HCT116 (cell line): ENCODE measurements around the gene TNRC6B. TPM values are rescaled to one million over a fixed set of nuclear protein-coding genes. Genes with fewer than 3 reads are reported as not detected.

Source experiments
- ATAC-seq: fragments of 200-7000 bp; cut with Tn5 transposase; 2 replicates; pipeline ENCODE4 v1.9.1; 2020; ENCODE audit warnings: mild to moderate bottlenecking, moderate library complexity
- BruUV-seq: library from RNA; stranded (reverse); fragments of 400-500 nt; replicated peaks from 2 replicates; lab custom pipeline; 2021; lab: Mats Ljungman, UMichigan
- CTCF ChIA-PET: fragments of 300-600 bp; sonication (Branson Sonifier 250); formaldehyde crosslinking; loops from one replicate; lab custom pipeline; 2021; ENCODE audit warnings: antibody characterized with exemption; lab: Charles Lee
- POLR2A ChIA-PET: fragments of 300-600, 350-600 bp; sonication (Branson Sonifier 250); formaldehyde crosslinking; loops from one replicate; lab custom pipeline; 2021; ENCODE audit warnings: antibody characterized with exemption; lab: Charles Lee
- RAD21 ChIA-PET, 2 experiments: fragments of 300-600 bp; sonication (Branson Sonifier 250); formaldehyde crosslinking; loops; one replicate each; lab custom pipeline; 2023; ENCODE audit warnings: low total read pairs in 2 of 2; ENCODE audit not compliant: uncharacterized antibody in 2 of 2, unreplicated experiment in 2 of 2, low non-redundant PET in 1 of 2; lab: Charles Lee
- DNase-seq: peaks from one replicate; pipeline ENCODE4 v3.0.0-alpha.2; 2010; ENCODE audit warnings: low read depth, low spot score
- H2AFZ ChIP-seq: fragments of 200-600 bp; shearing (Covaris generic), sonication (generic); 2 replicates; pipeline ENCODE4 v1.6.1; 2017; ENCODE audit warnings: low read depth, mixed run types, mixed read lengths, antibody characterized with exemption, low read length; ENCODE audit not compliant: poor library complexity, severe bottlenecking
- H3K27ac ChIP-seq: 2 replicates; pipeline ENCODE4 v1.5.1; 2012; ENCODE audit warnings: low read depth, low read length
- H3K27me3 ChIP-seq: fragments of 200-600 bp; sonication (generic); 2 replicates; pipeline ENCODE4 v1.6.1; 2016; ENCODE audit warnings: mixed run types, low read length, mixed read lengths; ENCODE audit not compliant: insufficient read depth
- H3K36me3 ChIP-seq, 2 experiments: fragments of 200-500 bp in 1 of 2; fragments of 200-600 bp in 1 of 2; sonication (Bioruptor generic) in 1 of 2; sonication (generic) in 1 of 2; 2 replicates each; pipeline versions ENCODE4 v1.5.1 to v1.6.1; 2014 to 2016; ENCODE audit warnings: low read length in 2 of 2, inconsistent platforms in 1 of 2, mixed read lengths in 1 of 2, mixed run types in 1 of 2; ENCODE audit not compliant: insufficient read depth in 2 of 2, control insufficient read depth in 1 of 2
- H3K4me1 ChIP-seq, 2 experiments: fragments of 200-600 bp in 1 of 2; sonication (generic) in 1 of 2; 2 replicates each; pipeline versions ENCODE4 v1.5.1 to v1.6.1; 2012 to 2017; ENCODE audit warnings: low read length in 2 of 2, inconsistent platforms in 1 of 2, mild to moderate bottlenecking in 1 of 2, mixed read lengths in 1 of 2, mixed run types in 1 of 2, moderate library complexity in 1 of 2; ENCODE audit not compliant: insufficient read depth in 2 of 2, control insufficient read depth in 1 of 2
- H3K4me2 ChIP-seq: fragments of 200-600 bp; sonication (generic); 2 replicates; pipeline ENCODE4 v1.6.1; 2017; ENCODE audit warnings: mixed run types, low read length, mixed read lengths
- H3K4me3 ChIP-seq, 2 experiments: fragments of 200-600 bp in 1 of 2; sonication (generic) in 1 of 2; replicated peaks in 1 of 2; 2 replicates each; pipeline ENCODE4 v1.5.1; 2011 to 2016; ENCODE audit warnings: low read length in 2 of 2, control low read depth in 1 of 2, low read depth in 1 of 2, mild to moderate bottlenecking in 1 of 2, mixed read lengths in 1 of 2, mixed run types in 1 of 2
- H3K79me2 ChIP-seq: fragments of 200-600 bp; sonication (generic); 2 replicates; pipeline ENCODE4 v1.6.1; 2017; ENCODE audit warnings: mild to moderate bottlenecking, mixed run types, low read length, moderate library complexity, mixed read lengths; ENCODE audit not compliant: insufficient read depth
- H3K9ac ChIP-seq: fragments of 200-600 bp; sonication (generic); 2 replicates; pipeline ENCODE4 v1.6.1; 2016; ENCODE audit warnings: low read length, mixed read lengths
- H3K9me2 ChIP-seq: fragments of 200-600 bp; sonication (generic), shearing (Covaris generic); 2 replicates; pipeline ENCODE4 v1.6.1; 2017; ENCODE audit warnings: mixed run types, mild to moderate bottlenecking, moderate library complexity; ENCODE audit not compliant: insufficient read depth
- H3K9me3 ChIP-seq, 2 experiments: fragments of 200-500 bp in 1 of 2; fragments of 200-600 bp in 1 of 2; sonication (Bioruptor generic) in 1 of 2; sonication (generic) in 1 of 2; 2 replicates each; pipeline ENCODE4 v1.6.1; 2014 to 2017; ENCODE audit warnings: low read length in 2 of 2, mixed read lengths in 2 of 2, inconsistent platforms in 1 of 2, low read depth in 1 of 2, mild to moderate bottlenecking in 1 of 2, mixed run types in 1 of 2, moderate library complexity in 1 of 2; ENCODE audit not compliant: control insufficient read depth in 1 of 2, insufficient read depth in 1 of 2
- H4K20me1 ChIP-seq: fragments of 200-600 bp; sonication (generic), shearing (Covaris generic); 2 replicates; pipeline ENCODE4 v1.6.1; 2017; ENCODE audit warnings: mixed run types, mild to moderate bottlenecking, moderate library complexity; ENCODE audit not compliant: insufficient read depth
- CBX3 ChIP-seq: IDR thresholded peaks from 2 replicates; pipeline ENCODE4 v1.6.1; 2012; ENCODE audit warnings: low read depth
- CEBPB ChIP-seq: IDR thresholded peaks from 2 replicates; pipeline ENCODE4 v1.6.1; 2012; ENCODE audit warnings: low read depth
- EGR1 ChIP-seq: IDR thresholded peaks from 2 replicates; pipeline ENCODE4 v1.6.1; 2012; ENCODE audit warnings: low read depth
- ELF1 ChIP-seq: IDR thresholded peaks from 2 replicates; pipeline ENCODE4 v1.6.1; 2012; ENCODE audit warnings: low read depth, borderline replicate concordance
- EZH2 ChIP-seq: fragments of 200-600 bp; sonication (generic); IDR thresholded peaks from 2 replicates; pipeline ENCODE4 v1.6.1; 2017; ENCODE audit warnings: antibody characterized with exemption, mixed run types
- EZH2phosphoT487 ChIP-seq: fragments of 200-600 bp; IDR thresholded peaks from 2 replicates; pipeline ENCODE4 v1.6.1; 2018; ENCODE audit warnings: antibody characterized with exemption, borderline replicate concordance
- FOSL1 ChIP-seq: IDR thresholded peaks from 2 replicates; pipeline ENCODE4 v1.6.1; 2012; ENCODE audit warnings: low read depth
- JUND ChIP-seq: IDR thresholded peaks from 2 replicates; pipeline ENCODE4 v1.6.1; 2012
- POLR2A ChIP-seq: IDR thresholded peaks from 2 replicates; pipeline ENCODE4 v1.7.0; 2011; ENCODE audit warnings: borderline replicate concordance; ENCODE audit not compliant: insufficient read depth, insufficient read length; ENCODE audit errors: extremely low read depth
- POLR2AphosphoS5 ChIP-seq: IDR thresholded peaks from 2 replicates; pipeline ENCODE4 v1.6.1; 2011; ENCODE audit warnings: mild to moderate bottlenecking, low read depth, low read length, moderate library complexity
- SP1 ChIP-seq: IDR thresholded peaks from 2 replicates; pipeline ENCODE4 v1.6.1; 2012; ENCODE audit warnings: low read depth
- SRF ChIP-seq: IDR thresholded peaks from 2 replicates; pipeline ENCODE4 v1.6.1; 2012; ENCODE audit warnings: low read depth
- TCF7L2 ChIP-seq: IDR thresholded peaks from 2 replicates; pipeline ENCODE4 v1.7.0; 2011; ENCODE audit warnings: borderline replicate concordance, inconsistent platforms; ENCODE audit not compliant: insufficient read depth, insufficient read length; ENCODE audit errors: extremely low read depth
- ZBTB33 ChIP-seq: IDR thresholded peaks from 2 replicates; pipeline ENCODE4 v1.6.1; 2011; ENCODE audit warnings: mild to moderate bottlenecking, low read length, moderate library complexity; ENCODE audit not compliant: insufficient replicate concordance; ENCODE audit errors: extremely low read depth
- ZFX ChIP-seq: fragments of 450-650 bp; IDR thresholded peaks from 2 replicates; pipeline ENCODE4 v1.6.1; 2017
- ZNF274 ChIP-seq: fragments of 200-500 bp; sonication (Bioruptor generic); IDR thresholded peaks from 2 replicates; pipeline ENCODE4 v1.6.1; 2014; ENCODE audit warnings: mild to moderate bottlenecking, low read depth, low read length, inconsistent platforms
- intact Hi-C: fragments of 100-400 bp; cut with micrococcal nuclease; formaldehyde crosslinking; loops from 2 replicates; pipeline ENCODE4 v1.10.0; 2022
- total RNA-seq: library from RNA; stranded (reverse); gene quantifications from one replicate; pipeline ENCODE4 v1.2.1, GENCODE V29; 2021; ENCODE audit not compliant: unreplicated experiment
- TF ChIP-seq, protein P1 (sequence below): IDR thresholded peaks from 2 replicates; pipeline ENCODE4 v1.6.1; 2012
- TF ChIP-seq, protein P2 (sequence below): IDR thresholded peaks from 2 replicates; pipeline ENCODE4 v1.6.1; 2012
- TF ChIP-seq, protein P3 (sequence below), 3 experiments: fragments of 200-600 bp in 1 of 3; sonication (generic) in 1 of 3; IDR thresholded peaks in 2 of 3; conservative IDR thresholded peaks in 1 of 3; 2 replicates each; pipeline ENCODE4 v1.5.1; 2012 to 2017; ENCODE audit warnings: low read depth in 2 of 3, low read length in 2 of 3, antibody characterized with exemption in 1 of 3, borderline replicate concordance in 1 of 3, control low read depth in 1 of 3, mild to moderate bottlenecking in 1 of 3, mixed read lengths in 1 of 3, mixed run types in 1 of 3, moderate library complexity in 1 of 3; ENCODE audit not compliant: insufficient read depth in 1 of 3

The TNRC6B gene
- total RNA-seq, 1 experiment from 2014 or later, result 29.8 TPM

DNA sequence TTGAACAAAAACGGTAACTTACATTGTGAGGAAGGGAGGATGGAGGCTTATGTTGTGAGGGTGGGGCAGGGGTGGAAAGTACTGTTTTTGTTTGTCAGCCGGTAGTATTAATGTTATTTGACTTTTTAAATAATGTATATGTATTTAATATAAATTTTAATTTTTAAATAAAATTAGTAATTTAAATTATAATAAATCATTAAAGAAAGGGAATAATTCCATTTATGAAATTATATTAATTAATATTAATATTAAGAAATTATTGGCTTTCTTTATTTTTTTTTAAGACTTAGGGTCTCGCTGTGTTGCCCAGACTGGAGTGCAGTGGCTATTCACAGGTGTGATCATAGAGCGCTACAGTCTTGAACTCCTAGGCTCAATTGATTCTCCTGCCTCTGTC, 24.0 kb upstream of the TNRC6B start:
- Histone ChIP-seq H2AFZ (no peak overlapping the region), H3K27ac (no peak overlapping the region), H3K36me3 (no peaks in the 10 kb centered on the region), H3K4me3 (no peak overlapping the region), H3K9me2 (no peaks in the 10 kb centered on the region), H4K20me1 (no peaks in the 10 kb centered on the region), H3K9me3 (no peaks in the 10 kb centered on the region), H3K4me2 (no peak overlapping the region), H3K9ac (no peak overlapping the region), H3K79me2 (no peaks in the 10 kb centered on the region), H3K4me1 (peaks cover 7 to 12% of the 10 kb centered on the region in 2 experiments; a peak in 3 of 4 replicates), H3K27me3 (no peaks in the 10 kb centered on the region)
- ChIA-PET CTCF (no interaction called here), POLR2A (no interaction called here), RAD21 (no interaction called here)
- BruUV-seq, result no TSS peak
- TF ChIP-seq, protein P1, sequence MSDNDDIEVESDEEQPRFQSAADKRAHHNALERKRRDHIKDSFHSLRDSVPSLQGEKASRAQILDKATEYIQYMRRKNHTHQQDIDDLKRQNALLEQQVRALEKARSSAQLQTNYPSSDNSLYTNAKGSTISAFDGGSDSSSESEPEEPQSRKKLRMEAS, result no peak
- no peak for TF ChIP-seq ZBTB33
- no peak for TF ChIP-seq TCF7L2
- TF ChIP-seq EZH2, result no peak
- no peak for TF ChIP-seq EGR1
- no peak for TF ChIP-seq SP1
- no peak for TF ChIP-seq POLR2AphosphoS5
- TF ChIP-seq, protein P2, sequence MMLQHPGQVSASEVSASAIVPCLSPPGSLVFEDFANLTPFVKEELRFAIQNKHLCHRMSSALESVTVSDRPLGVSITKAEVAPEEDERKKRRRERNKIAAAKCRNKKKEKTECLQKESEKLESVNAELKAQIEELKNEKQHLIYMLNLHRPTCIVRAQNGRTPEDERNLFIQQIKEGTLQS, result no peak
- no peak for TF ChIP-seq POLR2A
- no peak for TF ChIP-seq ELF1
- TF ChIP-seq FOSL1, result no peak
- no peak for TF ChIP-seq ZFX
- no peak for TF ChIP-seq CEBPB
- TF ChIP-seq SRF, result no peak
- TF ChIP-seq, protein P3, sequence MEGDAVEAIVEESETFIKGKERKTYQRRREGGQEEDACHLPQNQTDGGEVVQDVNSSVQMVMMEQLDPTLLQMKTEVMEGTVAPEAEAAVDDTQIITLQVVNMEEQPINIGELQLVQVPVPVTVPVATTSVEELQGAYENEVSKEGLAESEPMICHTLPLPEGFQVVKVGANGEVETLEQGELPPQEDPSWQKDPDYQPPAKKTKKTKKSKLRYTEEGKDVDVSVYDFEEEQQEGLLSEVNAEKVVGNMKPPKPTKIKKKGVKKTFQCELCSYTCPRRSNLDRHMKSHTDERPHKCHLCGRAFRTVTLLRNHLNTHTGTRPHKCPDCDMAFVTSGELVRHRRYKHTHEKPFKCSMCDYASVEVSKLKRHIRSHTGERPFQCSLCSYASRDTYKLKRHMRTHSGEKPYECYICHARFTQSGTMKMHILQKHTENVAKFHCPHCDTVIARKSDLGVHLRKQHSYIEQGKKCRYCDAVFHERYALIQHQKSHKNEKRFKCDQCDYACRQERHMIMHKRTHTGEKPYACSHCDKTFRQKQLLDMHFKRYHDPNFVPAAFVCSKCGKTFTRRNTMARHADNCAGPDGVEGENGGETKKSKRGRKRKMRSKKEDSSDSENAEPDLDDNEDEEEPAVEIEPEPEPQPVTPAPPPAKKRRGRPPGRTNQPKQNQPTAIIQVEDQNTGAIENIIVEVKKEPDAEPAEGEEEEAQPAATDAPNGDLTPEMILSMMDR (IDR thresholded peaks at IDR 0.05 in 2 of 3, conservative IDR thresholded peaks at IDR 0.05 in 1 of 3; ENCODE audit: borderline replicate concordance in 1 of 3, insufficient read depth in 1 of 3, low read depth in 2 of 3, low read length in 2 of 3), result no peak
- TF ChIP-seq JUND, result no peak
- TF ChIP-seq CBX3, result no peak
- no peak for TF ChIP-seq EZH2phosphoT487
- TF ChIP-seq ZNF274, result no peak
- intact Hi-C loops, result no loop called here
- DNase-seq (no peak), ATAC-seq (no peak)
